Activated T-cell treated with anti-CD3 and anti-CD28 coated beads, Interleukin-2, amount 50 U/mL, for 72 hours (primary cell): Measurements from ENCODE around the gene LCE7A. TPM values are rescaled to one million over a fixed set of nuclear protein-coding genes. Genes with fewer than 3 reads are reported as not detected.

ENCODE experiments used
- total RNA-seq, 2 donors: library from RNA; stranded (reverse); gene quantifications; one replicate each; pipeline ENCODE4 v1.2.3, GENCODE V29; 2022

Gene LCE7A
- total RNA-seq, 2 donors from 2014 or later = not detected

Other genes with a start within 250 kb of the LCE7A start
- not detected for gene LCE3B, start 246.2 kb upstream of the LCE7A start, total RNA-seq
- gene LCE3A, start 236.9 kb upstream of the LCE7A start, total RNA-seq = not detected
- gene LCE2D, start 196.6 kb upstream of the LCE7A start, total RNA-seq = not detected
- gene LCE2C, start 184.7 kb upstream of the LCE7A start, total RNA-seq = not detected
- not detected for gene LCE2B, start 173.9 kb upstream of the LCE7A start, total RNA-seq
- not detected for gene LCE2A, start 161.7 kb upstream of the LCE7A start, total RNA-seq
- not detected for gene LCE4A, start 151.8 kb upstream of the LCE7A start, total RNA-seq
- not detected for gene KPRP, start 102.0 kb upstream of the LCE7A start, total RNA-seq
- not detected for gene LCE1F, start 84.9 kb upstream of the LCE7A start, total RNA-seq
- not detected for gene LCE1E, start 73.7 kb upstream of the LCE7A start, total RNA-seq
- not detected for gene LCE1D, start 63.3 kb upstream of the LCE7A start, total RNA-seq
- gene LCE1C, start 53.3 kb upstream of the LCE7A start, total RNA-seq = not detected
- not detected for gene LCE1B, start 48.0 kb upstream of the LCE7A start, total RNA-seq
- gene LCE1A, start 32.5 kb upstream of the LCE7A start, total RNA-seq = not detected
- not detected for gene LCE6A, start 17.1 kb upstream of the LCE7A start, total RNA-seq
- not detected for gene SMCP, start 18.3 kb downstream of the LCE7A start, total RNA-seq
- not detected for gene IVL, start 48.5 kb downstream of the LCE7A start, total RNA-seq
- not detected for gene SPRR5, start 87.2 kb downstream of the LCE7A start, total RNA-seq
- gene SPRR4, start 110.7 kb downstream of the LCE7A start, total RNA-seq = not detected
- gene SPRR1A, start 124.1 kb downstream of the LCE7A start, total RNA-seq = not detected
- not detected for gene SPRR3, start 141.8 kb downstream of the LCE7A start, total RNA-seq
- not detected for gene SPRR1B, start 171.2 kb downstream of the LCE7A start, total RNA-seq
- not detected for gene SPRR2D, start 181.1 kb downstream of the LCE7A start, total RNA-seq
- gene SPRR2A, start 197.5 kb downstream of the LCE7A start, total RNA-seq = not detected
- not detected for gene SPRR2B, start 211.6 kb downstream of the LCE7A start, total RNA-seq
- gene SPRR2E, start 234.5 kb downstream of the LCE7A start, total RNA-seq = not detected